ENCODE data around the gene ARPC2. TPM values are rescaled to one million over a fixed set of nuclear protein-coding genes. Genes with fewer than 3 reads are reported as not detected.

The ARPC2 gene
- total RNA-seq, 3 donors from 2014 or later (not counting 1 experiment from before 2014, with no cell fraction given) = 824 to 880 (median 830) TPM

GRCh38 chr2:218280260-218280870 is 63.4 kb downstream of the ARPC2 start:
- no peaks in the 10 kb centered on the region for H3K9me3 Mint-ChIP-seq

GRCh38 chr2:218281449-218281848 is 64.5 kb downstream of the ARPC2 start:
- Histone ChIP-seq H3K9me3 (ENCODE audit: control insufficient read depth, insufficient read depth, low read length) (no peaks in the 10 kb centered on the region), H3K27me3 (ENCODE audit: control insufficient read depth, insufficient read depth, low read length) (no peaks in the 10 kb centered on the region), H3K27ac (ENCODE audit: low read length) (no peak overlapping the region), H3K4me1 (ENCODE audit: control insufficient read depth, insufficient read depth, low read length) (peaks cover 44% of the 10 kb centered on the region), H3K36me3 (ENCODE audit: control insufficient read depth, insufficient read depth, low read length) (peaks cover 62% of the 10 kb centered on the region), H3K4me3 (ENCODE audit: low read length) (no peak overlapping the region)
- no peak for DNase-seq
- Mint-ChIP-seq H3K4me1 (peaks cover 38 to 69% of the 10 kb centered on the region in 2 donors), H3K36me3 (peaks cover 9% of the 10 kb centered on the region), H3K4me3 (no peak overlapping the region), H3K9me3 (no peaks in the 10 kb centered on the region), H3K27me3 (ENCODE audit: low read depth in 2 of 2) (no peaks in the 10 kb centered on the region), H3K27ac (peak overlapping the region; percentile 100)
- intact Hi-C loops (cut with micrococcal nuclease) = no loop called here
- 95% methylated on average over 3 of the region's 3 CpGs for WGBS (ENCODE audit: insufficient coverage)
- TF ChIP-seq CTCF (IDR thresholded peaks at IDR 0.05) = no peak
- ATAC-seq = no peak

More at GRCh38 chr2:218280260-218280870, 63.4 kb downstream of the ARPC2 start:
- ATAC-seq (no peak), DNase-seq (no peak)
- Histone ChIP-seq H3K27me3 (ENCODE audit: control insufficient read depth, insufficient read depth, low read length) (no peaks in the 10 kb centered on the region), H3K36me3 (ENCODE audit: control insufficient read depth, insufficient read depth, low read length) (peaks cover 73% of the 10 kb centered on the region), H3K4me1 (ENCODE audit: control insufficient read depth, insufficient read depth, low read length) (peaks cover 33% of the 10 kb centered on the region), H3K27ac (ENCODE audit: low read length) (no peak overlapping the region), H3K4me3 (ENCODE audit: low read length) (no peak overlapping the region), H3K9me3 (ENCODE audit: control insufficient read depth, insufficient read depth, low read length) (no peaks in the 10 kb centered on the region)
- Mint-ChIP-seq H3K4me1 (peaks cover 27 to 58% of the 10 kb centered on the region in 2 donors), H3K4me3 (no peak overlapping the region), H3K27me3 (ENCODE audit: low read depth in 2 of 2) (no peaks in the 10 kb centered on the region), H3K36me3 (peaks cover 9% of the 10 kb centered on the region), H3K27ac (peak overlapping the region; percentile 43 to 79)
- intact Hi-C loops (cut with micrococcal nuclease) = no loop called here
- TF ChIP-seq CTCF (IDR thresholded peaks at IDR 0.05) = no peak
- WGBS (ENCODE audit: insufficient coverage) = 96% methylated on average over 14 of the region's 14 CpGs

GRCh38 chr2:218282173-218282991 is 65.4 kb downstream of the ARPC2 start:
- Mint-ChIP-seq H3K27ac (peak overlapping the region; percentile 100), H3K4me1 (peaks cover 40 to 71% of the 10 kb centered on the region in 2 donors), H3K36me3 (peaks cover 1% of the 10 kb centered on the region), H3K4me3 (no peak overlapping the region), H3K9me3 (no peaks in the 10 kb centered on the region), H3K27me3 (ENCODE audit: low read depth in 2 of 2) (no peaks in the 10 kb centered on the region)
- TF ChIP-seq CTCF (IDR thresholded peaks at IDR 0.05) = no peak
- intact Hi-C loops (cut with micrococcal nuclease) = no loop called here
- no peaks in the 10 kb centered on the region for H3K27me3 ChIP-seq (ENCODE audit: control insufficient read depth, insufficient read depth, low read length)
- no peak for ATAC-seq
- no peak overlapping the region for H3K4me3 ChIP-seq (ENCODE audit: low read length)
- no peak for DNase-seq
- H3K9me3 ChIP-seq (ENCODE audit: control insufficient read depth, insufficient read depth, low read length) = no peaks in the 10 kb centered on the region
- H3K36me3 ChIP-seq (ENCODE audit: control insufficient read depth, insufficient read depth, low read length) = peaks cover 52% of the 10 kb centered on the region
- H3K27ac ChIP-seq (ENCODE audit: low read length) = no peak overlapping the region
- WGBS (ENCODE audit: insufficient coverage) = 91% methylated on average over 17 of the region's 17 CpGs
- peaks cover 53% of the 10 kb centered on the region for H3K4me1 ChIP-seq (ENCODE audit: control insufficient read depth, insufficient read depth, low read length)
